Skeletal muscle satellite cell (primary cell): ENCODE data around the gene FXR2.
"Not testable (repeated sequence)": the region's sequence is repeated elsewhere in the genome, so short reads cannot be mapped to it uniquely, and the experiment has no call there.

Experiments used
- H3K27me3 ChIP-seq: 2 replicates; pipeline ENCODE4 v1.7.0; 2013; ENCODE audit warnings: low read length; ENCODE audit not compliant: control insufficient read depth, insufficient read depth
- H3K36me3 ChIP-seq: 2 replicates; pipeline ENCODE4 v1.7.0; 2013; ENCODE audit warnings: mild to moderate bottlenecking, control low read depth, low read length; ENCODE audit not compliant: insufficient read depth
- H3K4me1 ChIP-seq: 2 replicates; pipeline ENCODE4 v1.7.0; 2013; ENCODE audit warnings: low read length; ENCODE audit not compliant: control insufficient read depth, insufficient read depth
- H3K4me2 ChIP-seq: 2 replicates; pipeline ENCODE4 v1.7.0; 2013; ENCODE audit warnings: mild to moderate bottlenecking, low read length
- H3K4me3 ChIP-seq: 2 replicates; pipeline ENCODE4 v1.7.0; 2013; ENCODE audit warnings: low read length
- H3K9ac ChIP-seq: 2 replicates; pipeline ENCODE4 v1.7.0; 2013; ENCODE audit warnings: mild to moderate bottlenecking, low read depth, low read length, moderate library complexity
- H3K9me3 ChIP-seq: replicated peaks from 2 replicates; pipeline ENCODE4 v1.7.0; 2013; ENCODE audit warnings: mild to moderate bottlenecking, control low read depth, low read length

FXR2 gene

DNA sequence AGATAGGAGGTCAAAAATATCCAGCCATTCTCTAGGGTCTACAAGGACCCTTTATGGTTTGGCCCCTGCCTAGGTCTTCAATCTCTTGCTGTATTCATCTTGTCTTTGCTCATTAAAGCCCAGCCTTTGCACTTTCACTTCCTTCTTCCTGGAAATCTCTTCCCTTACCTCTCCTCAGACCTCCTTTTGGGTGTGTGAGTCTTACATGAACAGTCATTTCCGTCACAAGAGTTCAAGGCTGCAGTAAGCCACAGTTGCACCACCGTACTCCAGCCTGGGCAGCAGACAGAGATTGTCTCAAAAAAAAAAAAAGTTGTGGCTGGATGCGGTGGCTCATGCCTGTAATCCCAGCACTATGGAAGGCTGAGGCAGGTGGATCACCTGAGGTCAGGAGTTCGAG is 30.1 kb upstream of the FXR2 start:
- Histone ChIP-seq H3K9ac (no peak overlapping the region), H3K4me1 (no peaks in the 10 kb centered on the region), H3K9me3 (no peaks in the 10 kb centered on the region), H3K27me3 (peaks cover 10% of the 10 kb centered on the region), H3K4me3 (no peak overlapping the region), H3K36me3 (no peaks in the 10 kb centered on the region), H3K4me2 (no peak overlapping the region)

GRCh38 chr17:7641635-7642034 is 26.9 kb upstream of the FXR2 start:
- not testable (repeated sequence) for H3K9ac ChIP-seq, H3K9me3 ChIP-seq, H3K4me3 ChIP-seq, H3K36me3 ChIP-seq, H3K27me3 ChIP-seq, H3K4me2 ChIP-seq, H3K4me1 ChIP-seq

- Histone ChIP-seq H3K36me3 (no peaks in the 10 kb centered on the region), H3K4me3 (no peak overlapping the region), H3K4me2 (no peak overlapping the region), H3K9ac (no peak overlapping the region), H3K9me3 (no peaks in the 10 kb centered on the region), H3K27me3 (peaks cover 13% of the 10 kb centered on the region), H3K4me1 (no peaks in the 10 kb centered on the region)
These were observed 26.1 kb upstream of the FXR2 start for GRCh38 chr17:7640783-7641182.

GRCh38 chr17:7636163-7636562 is 21.5 kb upstream of the FXR2 start:
- Histone ChIP-seq H3K4me1 (no peaks in the 10 kb centered on the region), H3K9me3 (no peaks in the 10 kb centered on the region), H3K4me3 (no peak overlapping the region), H3K4me2 (no peak overlapping the region), H3K27me3 (peaks cover 8% of the 10 kb centered on the region), H3K9ac (no peak overlapping the region), H3K36me3 (no peaks in the 10 kb centered on the region)

GRCh38 chr17:7634384-7634783 is 19.7 kb upstream of the FXR2 start:
- H3K9me3 ChIP-seq: no peaks in the 10 kb centered on the region
- H3K4me3 ChIP-seq: no peak overlapping the region

GRCh38 chr17:7633093-7633492 is 18.4 kb upstream of the FXR2 start:
- Histone ChIP-seq H3K4me3 (no peak overlapping the region), H3K9me3 (no peaks in the 10 kb centered on the region), H3K4me2 (no peak overlapping the region), H3K9ac (no peak overlapping the region), H3K36me3 (no peaks in the 10 kb centered on the region), H3K4me1 (no peaks in the 10 kb centered on the region), H3K27me3 (peaks cover 5% of the 10 kb centered on the region)

More at GRCh38 chr17:7634384-7634783, 19.7 kb upstream of the FXR2 start:
- Histone ChIP-seq H3K27me3 (peaks cover 8% of the 10 kb centered on the region), H3K36me3 (no peaks in the 10 kb centered on the region), H3K4me1 (no peaks in the 10 kb centered on the region), H3K4me2 (no peak overlapping the region), H3K9ac (no peak overlapping the region)

DNA sequence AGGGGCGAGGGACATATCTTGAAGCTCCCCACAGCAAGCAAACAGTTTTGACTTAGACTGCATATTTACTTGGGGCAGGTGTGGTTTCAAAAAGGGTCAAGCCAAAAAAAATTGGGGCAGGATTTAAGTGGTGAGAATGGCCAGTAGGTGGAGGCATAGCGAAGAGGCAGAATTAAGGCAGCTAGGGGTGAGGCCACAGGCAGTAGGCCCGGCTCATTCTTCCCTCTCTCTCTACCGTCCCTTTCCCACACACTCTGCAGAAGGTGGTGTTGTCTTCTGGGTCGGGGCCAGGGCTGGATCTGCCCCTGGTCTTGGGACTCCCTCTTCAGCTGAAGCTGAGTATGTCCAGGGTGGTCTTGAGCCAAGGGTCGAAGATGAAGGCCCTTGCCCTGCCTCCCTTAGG is 17.8 kb upstream of the FXR2 start:
- Histone ChIP-seq H3K4me3 (no peak overlapping the region), H3K9me3 (no peaks in the 10 kb centered on the region), H3K9ac (no peak overlapping the region), H3K4me2 (no peak overlapping the region), H3K27me3 (peaks cover 5% of the 10 kb centered on the region), H3K4me1 (no peaks in the 10 kb centered on the region), H3K36me3 (no peaks in the 10 kb centered on the region)

DNA sequence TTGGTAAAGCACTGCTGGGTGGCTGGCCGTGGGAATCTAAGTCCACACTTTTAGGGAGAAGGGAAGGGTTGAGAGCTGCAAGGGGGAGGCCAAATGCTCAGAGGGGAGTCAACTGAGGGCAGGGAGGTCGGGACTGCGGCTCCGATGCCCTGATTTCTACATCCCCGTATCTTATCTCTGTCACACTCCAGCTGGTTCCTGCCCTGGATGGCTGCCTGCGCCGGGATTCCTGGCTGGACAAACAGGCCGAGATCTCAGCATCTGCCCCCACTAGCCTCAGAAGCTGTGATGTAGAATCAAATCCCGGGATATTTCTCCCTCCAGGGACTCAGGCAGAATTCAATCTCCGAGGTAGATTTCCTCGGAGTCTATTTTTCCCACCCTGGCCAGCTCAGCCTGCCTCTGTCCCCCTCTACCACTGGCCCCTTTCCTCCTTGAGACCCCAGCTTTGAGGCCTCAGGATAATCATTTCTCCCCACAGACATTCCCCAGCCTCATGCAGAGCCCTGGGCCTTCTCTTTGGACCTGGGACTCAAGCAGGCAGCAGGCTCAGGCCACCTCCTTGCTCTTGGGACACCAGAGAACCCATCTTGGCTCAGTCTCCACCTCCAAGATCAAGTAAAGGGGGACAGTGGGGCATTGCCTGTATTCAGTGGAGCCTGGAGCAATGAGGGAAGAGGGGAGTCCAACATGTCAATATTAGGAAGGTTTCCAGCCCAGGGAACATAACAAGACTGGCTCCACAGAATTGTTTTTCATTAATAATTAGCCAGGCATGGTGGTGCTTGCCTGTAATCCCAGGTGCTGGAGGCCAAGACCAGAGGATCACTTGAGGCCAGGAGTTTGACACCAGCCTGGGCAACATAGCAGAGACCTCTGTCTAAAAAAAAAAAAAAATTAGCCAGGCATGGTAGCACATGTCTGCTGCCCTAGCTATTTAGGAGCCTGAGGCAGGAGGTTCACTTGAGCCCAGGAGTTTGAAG is 17.0 kb upstream of the FXR2 start:
- no peak overlapping the region for H3K4me2 ChIP-seq
- no peaks in the 10 kb centered on the region for H3K36me3 ChIP-seq
- no peak overlapping the region for H3K4me3 ChIP-seq
- no peak overlapping the region for H3K9ac ChIP-seq
- peaks cover 3% of the 10 kb centered on the region for H3K4me1 ChIP-seq
- peaks cover 5% of the 10 kb centered on the region for H3K27me3 ChIP-seq
- H3K9me3 ChIP-seq: no peaks in the 10 kb centered on the region

DNA sequence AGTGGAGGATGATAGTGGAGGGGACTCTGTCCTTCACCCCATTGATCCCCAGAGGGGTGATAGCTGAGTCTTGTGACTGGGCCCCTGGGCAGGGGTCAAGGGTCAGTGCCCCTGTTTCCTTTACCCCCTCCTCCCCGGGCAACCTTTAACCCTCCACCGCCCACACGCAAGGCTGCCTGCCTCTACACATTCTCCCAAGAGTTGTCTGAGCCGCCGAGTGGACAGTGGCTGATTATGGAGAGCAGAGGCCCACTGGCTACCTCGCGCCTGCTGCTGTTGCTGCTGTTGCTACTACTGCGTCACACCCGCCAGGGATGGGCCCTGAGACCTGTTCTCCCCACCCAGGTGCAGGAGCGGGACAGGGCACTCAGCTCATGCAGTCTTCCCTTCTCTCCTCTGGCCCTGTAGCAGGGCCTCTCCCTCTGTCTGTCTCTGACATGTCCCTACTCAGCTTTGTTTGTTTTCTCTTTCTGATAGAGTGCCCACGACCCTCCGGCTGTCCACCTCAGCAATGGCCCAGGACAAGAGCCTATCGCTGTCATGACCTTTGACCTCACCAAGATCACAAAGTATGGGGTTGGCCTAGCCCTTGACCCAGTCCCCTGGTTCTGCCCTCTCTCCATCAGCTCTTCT is 15.4 kb upstream of the FXR2 start, which contains the start of gene SHBG:
TSS of gene SHBG (plus strand) at position 197 of the 633 bp plus-strand sequence. CDS start at position 235, 38 bp downstream.
- H3K9ac ChIP-seq: no peak within 1 kb of the TSS
- H3K36me3 ChIP-seq: no peaks in the 10 kb centered on the region
- no peaks in the 10 kb centered on the region for H3K9me3 ChIP-seq
- H3K27me3 ChIP-seq: no peaks in the 10 kb centered on the region
- no peak within 1 kb of the TSS for H3K4me3 ChIP-seq
- H3K4me1 ChIP-seq: peaks cover 7% of the 10 kb centered on the region
- no peak within 1 kb of the TSS for H3K4me2 ChIP-seq

DNA sequence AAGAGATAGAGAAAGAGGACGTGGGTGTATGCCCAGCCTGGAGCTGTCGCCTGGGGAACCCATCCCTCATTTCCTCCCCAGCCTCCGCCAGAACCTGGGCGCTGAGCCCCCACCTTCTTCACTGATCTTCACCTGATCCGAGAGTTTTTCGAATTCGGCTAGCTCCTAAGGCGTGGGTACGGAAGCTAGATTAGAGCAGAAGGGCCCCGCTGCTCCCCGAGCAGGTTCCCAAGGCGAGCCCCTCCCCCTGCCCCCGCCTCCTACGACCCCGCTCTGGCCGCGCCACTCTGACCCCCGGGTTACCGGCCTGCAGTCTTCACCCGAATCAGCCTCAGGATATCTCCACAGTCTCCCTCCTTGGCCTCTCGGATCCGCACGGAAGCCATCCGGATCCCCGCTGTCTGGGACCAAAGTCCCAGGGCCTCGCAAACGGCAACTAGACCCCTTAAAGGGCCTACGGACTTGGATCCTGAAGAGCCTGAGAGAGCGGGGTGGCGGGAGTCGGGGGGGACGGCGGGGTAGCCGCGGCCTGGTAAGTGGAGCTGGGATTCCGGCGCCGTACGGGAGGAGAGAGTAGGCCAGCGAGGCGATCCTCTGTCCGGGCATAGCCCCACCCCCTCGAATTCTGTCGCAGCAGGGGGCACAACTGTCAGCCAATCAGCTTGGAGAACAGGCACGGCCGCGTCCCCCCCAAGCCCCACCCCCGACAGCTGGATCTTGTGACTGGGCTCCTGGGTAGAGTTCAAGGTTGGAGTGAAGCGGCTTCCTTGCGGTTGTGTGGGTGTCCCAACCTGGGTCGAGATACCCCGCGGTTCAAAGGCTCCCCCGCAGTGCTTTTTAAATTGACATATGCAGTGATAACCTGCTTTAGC is 12.8 kb upstream of the FXR2 start, which contains the start of gene SAT2:
TSS of gene SAT2 (minus strand) at position 572 of the 872 bp plus-strand sequence. CDS start at position 386, 186 bp downstream.
- Histone ChIP-seq H3K36me3 (no peaks in the 10 kb centered on the region), H3K9me3 (no peaks in the 10 kb centered on the region), H3K4me1 (peaks cover 7% of the 10 kb centered on the region), H3K9ac (peak within 1 kb of the TSS; percentile 93), H3K4me3 (peak within 1 kb of the TSS; percentile 85), H3K4me2 (peak within 1 kb of the TSS; percentile 93), H3K27me3 (no peaks in the 10 kb centered on the region)

GRCh38 chr17:7626956-7627249 is 12.2 kb upstream of the FXR2 start:
- H3K4me1 ChIP-seq: peaks cover 7% of the 10 kb centered on the region
- peak overlapping the region; percentile 93 for H3K4me2 ChIP-seq
- peak overlapping the region; percentile 93 for H3K9ac ChIP-seq
- H3K9me3 ChIP-seq: no peaks in the 10 kb centered on the region
- H3K27me3 ChIP-seq: no peaks in the 10 kb centered on the region
- peak overlapping the region; percentile 85 for H3K4me3 ChIP-seq
- no peaks in the 10 kb centered on the region for H3K36me3 ChIP-seq
